ENCODE results near the gene MAK. TPM values are rescaled to one million over a fixed set of nuclear protein-coding genes. Genes with fewer than 3 reads are reported as not detected.

The MAK gene
- total RNA-seq, 2 experiments from 2014 or later = 0.47 to 0.73 TPM

DNA sequence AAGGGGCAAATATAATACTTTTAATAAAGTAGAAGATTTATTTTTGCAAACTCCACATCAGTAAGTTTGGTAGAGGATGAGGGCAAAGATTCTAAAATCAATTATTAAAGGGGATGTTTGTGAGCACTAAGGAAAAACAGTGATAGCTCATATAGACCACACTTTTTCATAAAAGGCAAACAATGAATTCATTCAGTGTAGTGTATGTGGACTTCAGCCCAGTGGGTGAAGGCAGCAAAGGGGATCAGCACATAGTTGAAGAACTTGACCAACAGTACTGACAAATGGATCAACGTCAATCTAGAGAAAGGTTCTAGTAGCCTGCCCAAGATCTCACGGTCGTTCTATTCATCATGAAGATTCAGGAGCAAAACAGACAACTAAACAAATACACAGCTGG lies 45.3 kb downstream of the MAK start:
- Histone ChIP-seq H3K27ac (ENCODE audit: low read depth in 1 of 2, low read length in 2 of 2) (no peak overlapping the region), H3K27me3 (ENCODE audit: control insufficient read depth in 1 of 2, insufficient read depth in 2 of 2, low read length in 2 of 2) (no peaks in the 10 kb centered on the region), H3K9me3 (ENCODE audit: control insufficient read depth in 1 of 2, insufficient read depth in 1 of 2, low read length in 2 of 2) (no peaks in the 10 kb centered on the region), H3K4me3 (ENCODE audit: low read length) (no peak overlapping the region), H3K4me1 (ENCODE audit: insufficient read depth, low read length) (no peaks in the 10 kb centered on the region), H3K36me3 (ENCODE audit: insufficient read depth, low read length) (peaks cover 2% of the 10 kb centered on the region)
- Mint-ChIP-seq H3K36me3 (ENCODE audit: low read depth) (peaks cover 22% of the 10 kb centered on the region), H3K4me3 (no peak overlapping the region), H3K4me1 (ENCODE audit: low read depth) (no peaks in the 10 kb centered on the region), H3K27me3 (no peaks in the 10 kb centered on the region), H3K9me3 (no peaks in the 10 kb centered on the region), H3K27ac (no peak overlapping the region)
- CTCF ChIA-PET = no interaction called here
- POLR2A ChIA-PET = no interaction called here
- ATAC-seq (ENCODE audit: poor library complexity) = no peak
- TF ChIP-seq, protein P1, sequence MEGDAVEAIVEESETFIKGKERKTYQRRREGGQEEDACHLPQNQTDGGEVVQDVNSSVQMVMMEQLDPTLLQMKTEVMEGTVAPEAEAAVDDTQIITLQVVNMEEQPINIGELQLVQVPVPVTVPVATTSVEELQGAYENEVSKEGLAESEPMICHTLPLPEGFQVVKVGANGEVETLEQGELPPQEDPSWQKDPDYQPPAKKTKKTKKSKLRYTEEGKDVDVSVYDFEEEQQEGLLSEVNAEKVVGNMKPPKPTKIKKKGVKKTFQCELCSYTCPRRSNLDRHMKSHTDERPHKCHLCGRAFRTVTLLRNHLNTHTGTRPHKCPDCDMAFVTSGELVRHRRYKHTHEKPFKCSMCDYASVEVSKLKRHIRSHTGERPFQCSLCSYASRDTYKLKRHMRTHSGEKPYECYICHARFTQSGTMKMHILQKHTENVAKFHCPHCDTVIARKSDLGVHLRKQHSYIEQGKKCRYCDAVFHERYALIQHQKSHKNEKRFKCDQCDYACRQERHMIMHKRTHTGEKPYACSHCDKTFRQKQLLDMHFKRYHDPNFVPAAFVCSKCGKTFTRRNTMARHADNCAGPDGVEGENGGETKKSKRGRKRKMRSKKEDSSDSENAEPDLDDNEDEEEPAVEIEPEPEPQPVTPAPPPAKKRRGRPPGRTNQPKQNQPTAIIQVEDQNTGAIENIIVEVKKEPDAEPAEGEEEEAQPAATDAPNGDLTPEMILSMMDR (IDR thresholded peaks at IDR 0.05) = no peak
- no peak for DNase-seq
- intact Hi-C loops (cut with DNase I, micrococcal nuclease) = no loop called here

DNA sequence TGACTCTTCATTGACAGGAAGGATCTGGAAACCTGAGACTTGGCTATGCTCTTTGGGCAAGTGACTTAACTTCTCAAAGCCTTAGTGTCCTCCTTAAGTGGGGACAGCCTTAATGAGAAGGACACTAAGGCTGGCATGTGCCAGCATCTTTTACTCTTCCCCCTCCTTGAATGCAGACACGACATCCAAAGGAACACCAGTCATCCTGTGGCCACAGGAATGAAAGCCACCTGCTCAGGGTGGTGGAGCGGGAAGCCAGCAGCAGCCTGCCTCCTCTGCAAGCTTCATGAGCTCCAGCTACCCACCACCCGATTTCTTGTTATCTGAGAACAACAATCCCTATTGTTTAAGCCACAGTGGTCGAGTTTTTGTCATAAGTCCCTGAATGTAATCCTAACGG lies 46.2 kb downstream of the MAK start:
- DNase-seq (no peak), ATAC-seq (ENCODE audit: poor library complexity) (no peak)
- H3K36me3 ChIP-seq (ENCODE audit: insufficient read depth, low read length) = peaks cover 2% of the 10 kb centered on the region
- H3K4me3 Mint-ChIP-seq = no peak overlapping the region
- no peak overlapping the region for H3K27ac Mint-ChIP-seq
- H3K36me3 Mint-ChIP-seq (ENCODE audit: low read depth) = peaks cover 22% of the 10 kb centered on the region
- TF ChIP-seq, protein P1 (IDR thresholded peaks at IDR 0.05) = no peak
- H3K9me3 Mint-ChIP-seq = no peaks in the 10 kb centered on the region
- no peaks in the 10 kb centered on the region for H3K27me3 Mint-ChIP-seq
- no peaks in the 10 kb centered on the region for H3K4me1 Mint-ChIP-seq (ENCODE audit: low read depth)
- no peaks in the 10 kb centered on the region for H3K9me3 ChIP-seq (ENCODE audit: control insufficient read depth in 1 of 2, insufficient read depth in 1 of 2, low read length in 2 of 2)
- H3K4me3 ChIP-seq (ENCODE audit: low read length) = no peak overlapping the region
- CTCF ChIA-PET = no interaction called here
- POLR2A ChIA-PET = no interaction called here
- intact Hi-C loops (cut with DNase I, micrococcal nuclease) = no loop called here
- H3K27me3 ChIP-seq (ENCODE audit: control insufficient read depth in 1 of 2, insufficient read depth in 2 of 2, low read length in 2 of 2) = no peaks in the 10 kb centered on the region
- no peaks in the 10 kb centered on the region for H3K4me1 ChIP-seq (ENCODE audit: insufficient read depth, low read length)
- H3K27ac ChIP-seq (ENCODE audit: low read depth in 1 of 2, low read length in 2 of 2) = no peak overlapping the region

DNA sequence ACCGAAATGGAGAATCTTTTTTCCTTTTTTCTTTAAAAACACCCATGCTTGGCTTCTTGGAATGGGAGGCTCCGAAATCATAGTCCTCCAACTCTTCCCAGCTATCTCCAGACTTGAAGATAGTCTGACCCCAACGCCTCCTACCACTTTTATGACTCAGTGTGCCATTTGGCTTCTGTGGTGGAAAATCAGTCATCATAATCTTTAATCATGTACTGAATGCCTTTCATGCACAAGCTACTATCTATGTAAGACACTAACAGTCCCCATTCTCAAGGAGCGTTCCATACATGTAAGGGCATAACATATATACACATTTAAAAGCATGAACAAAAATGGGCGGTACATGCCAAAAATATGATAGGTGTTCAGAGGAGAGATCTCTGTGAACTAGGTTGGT lies 46.7 kb downstream of the MAK start:
- Histone ChIP-seq H3K36me3 (ENCODE audit: insufficient read depth, low read length) (peaks cover 2% of the 10 kb centered on the region), H3K4me3 (ENCODE audit: low read length) (no peak overlapping the region), H3K27ac (ENCODE audit: low read depth in 1 of 2, low read length in 2 of 2) (no peak overlapping the region), H3K27me3 (ENCODE audit: control insufficient read depth in 1 of 2, insufficient read depth in 2 of 2, low read length in 2 of 2) (no peaks in the 10 kb centered on the region), H3K4me1 (ENCODE audit: insufficient read depth, low read length) (no peaks in the 10 kb centered on the region), H3K9me3 (ENCODE audit: control insufficient read depth in 1 of 2, insufficient read depth in 1 of 2, low read length in 2 of 2) (no peaks in the 10 kb centered on the region)
- ATAC-seq (ENCODE audit: poor library complexity) (no peak), DNase-seq (no peak)
- POLR2A ChIA-PET = no interaction called here
- CTCF ChIA-PET = no interaction called here
- no peaks in the 10 kb centered on the region for H3K9me3 Mint-ChIP-seq
- TF ChIP-seq, protein P1 (IDR thresholded peaks at IDR 0.05) = no peak
- H3K4me1 Mint-ChIP-seq (ENCODE audit: low read depth) = no peaks in the 10 kb centered on the region
- no peaks in the 10 kb centered on the region for H3K27me3 Mint-ChIP-seq
- intact Hi-C loops (cut with DNase I, micrococcal nuclease) = no loop called here
- no peak overlapping the region for H3K27ac Mint-ChIP-seq
- H3K36me3 Mint-ChIP-seq (ENCODE audit: low read depth) = peaks cover 22% of the 10 kb centered on the region
- no peak overlapping the region for H3K4me3 Mint-ChIP-seq
